Fibroblast of skin of left biceps (primary cell): Measurements from ENCODE around the gene OSCAR.
"Not testable (repeated sequence)": the region's sequence is repeated elsewhere in the genome, so short reads cannot be mapped to it uniquely, and the experiment has no call there.

Source experiments
- DNase-seq, 2 experiments: peaks; one replicate each; pipeline ENCODE4 v3.0.0-alpha.2; 2013; ENCODE audit warnings: low read depth in 2 of 2

The OSCAR gene

GRCh38 chr19:54125713-54126112 lies 25.1 kb upstream of the OSCAR start:
- DNase-seq: no peak

GRCh38 chr19:54124393-54124792 lies 23.8 kb upstream of the OSCAR start:
- no peak for DNase-seq

GRCh38 chr19:54123682-54124081 lies 23.1 kb upstream of the OSCAR start:
- DNase-seq: no peak

GRCh38 chr19:54121259-54121658 lies 20.7 kb upstream of the OSCAR start:
- no peak for DNase-seq

GRCh38 chr19:54115109-54116063 lies 14.8 kb upstream of the OSCAR start, which contains the start of the genes PRPF31 and TFPT:
Gene PRPF31 (plus strand): TSS chr19:54115754. CDS start chr19:54118279, 2,525 bp downstream.
Gene TFPT (minus strand): TSS chr19:54115657. CDS start chr19:54115269, 388 bp downstream.
- peak; percentile 94 to 97 for DNase-seq

GRCh38 chr19:54114340-54115108 lies 13.9 kb upstream of the OSCAR start:
- no peak for DNase-seq

GRCh38 chr19:54109651-54110050 lies 9.0 kb upstream of the OSCAR start:
- no peak for DNase-seq

- no peak for DNase-seq
These were observed 7.9 kb upstream of the OSCAR start for GRCh38 chr19:54108496-54108895.

- DNase-seq: no peak
These were observed 7.4 kb upstream of the OSCAR start for GRCh38 chr19:54107876-54108490.

GRCh38 chr19:54106716-54107115 lies 6.1 kb upstream of the OSCAR start:
- no peak for DNase-seq

GRCh38 chr19:54105796-54106195 lies 5.2 kb upstream of the OSCAR start:
- DNase-seq: no peak

- DNase-seq: no peak
These were observed 4.6 kb upstream of the OSCAR start for GRCh38 chr19:54104998-54105715.

GRCh38 chr19:54102421-54103169 lies 2.0 kb upstream of the OSCAR start, which contains the start of gene NDUFA3:
Gene NDUFA3 (plus strand): TSS chr19:54102855. CDS start chr19:54102879, 24 bp downstream.
- peak; percentile 95 to 97 for DNase-seq

- not testable (repeated sequence) for DNase-seq
These were observed 724 bp downstream of the OSCAR start for GRCh38 chr19:54099903-54100255.

- no peak for DNase-seq
These were observed 1.3 kb downstream of the OSCAR start for GRCh38 chr19:54099190-54099902.

GRCh38 chr19:54096617-54097106 lies 3.9 kb downstream of the OSCAR start:
- DNase-seq: no peak

- DNase-seq: not testable (repeated sequence)
These were observed 4.6 kb downstream of the OSCAR start for GRCh38 chr19:54095859-54096616.

GRCh38 chr19:54095136-54095858 lies 5.3 kb downstream of the OSCAR start:
- no peak for DNase-seq
